Midbrain (tissue), 1 donor: Measurements from ENCODE around the gene MYO7A.

Experiments used
- DNase-seq: peaks from one replicate; lab custom pipeline; 2025; lab: John Stamatoyannopoulos, UW

Gene MYO7A

DNA sequence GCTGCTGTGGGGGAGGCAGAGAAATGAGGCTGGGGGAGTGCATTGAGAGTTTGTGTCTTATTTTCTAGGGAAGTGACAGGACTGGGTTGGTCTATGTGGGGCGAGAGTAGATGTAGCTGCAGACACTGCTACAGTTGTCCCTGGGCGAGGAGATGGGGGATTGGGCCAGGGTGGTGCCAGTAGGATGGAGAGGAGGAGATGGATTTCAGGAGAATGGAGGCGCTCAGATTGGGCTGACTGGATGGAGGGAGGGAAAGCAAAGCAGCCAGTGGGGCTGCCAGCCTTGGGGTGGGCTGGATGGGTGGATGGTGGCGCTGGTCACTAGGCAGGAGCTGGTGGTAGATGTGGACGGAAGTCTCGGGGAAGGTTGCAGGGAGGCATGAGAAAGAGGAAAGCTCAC lies 16.1 kb upstream of the MYO7A start:
- no peak for DNase-seq

GRCh38 chr11:77112641-77113381 lies 15.2 kb upstream of the MYO7A start:
- no peak for DNase-seq

GRCh38 chr11:77113382-77114088 lies 14.5 kb upstream of the MYO7A start:
- DNase-seq, result no peak

- DNase-seq, result no peak
These were observed 14.0 kb upstream of the MYO7A start for GRCh38 chr11:77114089-77114463.

DNA sequence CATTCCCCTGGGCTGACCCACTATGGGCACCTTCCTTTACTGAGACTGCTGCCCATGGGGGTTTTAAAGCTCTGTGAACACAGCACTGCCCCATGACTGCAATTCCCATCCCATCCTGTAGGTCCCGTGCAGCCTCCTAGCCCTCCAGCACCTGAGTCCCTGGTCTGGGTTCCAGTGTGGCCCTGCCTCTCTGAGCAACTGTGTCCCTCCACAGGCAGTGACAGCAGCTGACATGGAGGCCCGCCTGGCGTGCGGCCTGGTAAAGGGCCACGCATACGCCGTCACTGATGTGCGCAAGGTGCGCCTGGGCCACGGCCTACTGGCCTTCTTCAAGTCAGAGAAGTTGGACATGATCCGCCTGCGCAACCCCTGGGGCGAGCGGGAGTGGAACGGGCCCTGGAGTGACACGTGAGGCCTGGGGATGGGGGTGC lies 12.8 kb upstream of the MYO7A start:
- DNase-seq, result no peak

DNA sequence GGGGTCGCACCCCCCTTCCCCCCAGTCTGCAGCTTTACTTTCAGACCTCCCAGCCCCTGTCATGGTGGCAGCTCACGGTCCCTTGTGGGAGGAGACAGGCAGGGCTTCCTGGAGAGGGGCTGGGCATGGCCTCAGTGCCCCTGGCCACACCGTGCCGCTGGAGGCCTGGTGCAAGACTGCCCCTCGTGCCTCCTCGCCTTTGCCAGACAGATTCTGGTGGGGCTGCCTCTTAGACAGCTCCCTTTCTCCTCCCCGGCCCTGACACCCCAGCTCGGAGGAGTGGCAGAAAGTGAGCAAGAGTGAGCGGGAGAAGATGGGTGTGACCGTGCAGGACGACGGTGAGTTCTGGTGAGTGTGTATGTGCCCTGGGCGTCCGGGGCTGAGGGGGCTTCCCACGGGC lies 12.1 kb upstream of the MYO7A start:
- DNase-seq, result no peak

DNA sequence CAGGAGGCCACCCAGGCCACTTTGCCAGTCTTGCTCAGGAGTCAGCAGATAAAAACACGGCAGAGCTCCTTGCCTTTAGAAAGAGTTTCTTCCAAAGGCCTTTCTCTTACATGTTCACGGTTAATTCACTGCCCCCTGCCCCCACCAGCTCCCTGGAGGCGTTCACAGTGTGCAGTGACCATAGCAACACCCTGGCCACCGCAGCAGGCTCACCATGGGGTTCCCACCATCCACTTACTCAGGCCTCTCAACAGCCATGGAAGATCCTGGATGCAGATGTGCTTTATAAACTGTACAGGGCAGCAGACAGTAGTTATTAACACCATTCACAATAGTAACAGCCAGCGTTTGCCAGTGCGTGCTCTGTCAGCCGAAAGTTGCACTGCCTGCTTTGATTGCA lies 10.6 kb upstream of the MYO7A start:
- no peak for DNase-seq

DNA sequence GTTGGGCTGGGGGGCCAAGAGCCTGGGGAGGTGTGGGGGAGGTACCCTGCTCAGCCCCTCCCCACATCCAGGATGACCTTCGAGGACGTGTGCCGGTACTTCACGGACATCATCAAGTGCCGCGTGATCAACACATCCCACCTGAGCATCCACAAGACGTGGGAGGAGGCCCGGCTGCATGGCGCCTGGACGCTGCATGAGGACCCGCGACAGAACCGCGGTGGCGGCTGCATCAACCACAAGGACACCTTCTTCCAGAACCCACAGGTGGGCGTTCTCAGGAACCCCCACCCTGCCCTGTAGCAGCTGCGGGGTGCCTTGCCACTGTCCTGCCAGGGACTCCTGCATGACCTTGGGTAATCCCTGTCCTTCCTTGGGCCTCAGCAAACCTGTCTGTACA lies 10.0 kb upstream of the MYO7A start:
- DNase-seq, result no peak

DNA sequence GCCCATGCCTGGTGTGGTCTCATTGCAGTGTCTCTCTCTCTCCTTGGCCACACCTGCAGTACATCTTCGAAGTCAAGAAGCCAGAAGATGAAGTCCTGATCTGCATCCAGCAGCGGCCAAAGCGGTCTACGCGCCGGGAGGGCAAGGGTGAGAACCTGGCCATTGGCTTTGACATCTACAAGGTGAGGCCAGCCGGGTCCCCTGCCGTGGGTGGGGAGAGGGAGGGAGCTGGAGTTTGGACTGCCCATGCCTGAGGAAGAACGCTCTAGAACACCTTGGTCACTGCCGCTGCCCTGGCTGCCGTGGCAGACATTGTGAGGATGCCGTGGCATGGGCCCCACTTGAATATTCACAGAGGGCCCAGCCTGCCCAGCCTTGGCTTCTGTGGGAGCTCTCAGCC lies 9.1 kb upstream of the MYO7A start:
- no peak for DNase-seq

DNA sequence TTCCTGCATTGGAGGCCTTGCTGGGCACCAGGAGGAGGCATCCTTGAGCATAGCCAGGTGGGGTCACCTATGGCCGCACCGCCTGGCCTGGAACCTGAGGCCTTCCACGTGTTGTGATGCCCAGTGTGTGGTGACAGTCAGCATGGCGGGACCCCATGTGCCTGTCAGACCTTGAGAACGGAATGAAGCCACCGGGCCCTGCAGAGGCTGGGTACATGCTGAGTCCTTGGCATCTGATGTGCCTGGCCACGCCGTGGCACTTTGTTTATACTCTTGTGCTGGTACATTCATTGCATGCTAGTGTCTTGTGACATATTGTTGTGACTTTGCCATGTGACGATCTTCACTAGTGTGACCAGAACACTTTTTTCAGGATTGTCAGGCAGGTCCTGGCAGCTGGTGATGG lies 8.5 kb upstream of the MYO7A start:
- DNase-seq, result no peak

DNA sequence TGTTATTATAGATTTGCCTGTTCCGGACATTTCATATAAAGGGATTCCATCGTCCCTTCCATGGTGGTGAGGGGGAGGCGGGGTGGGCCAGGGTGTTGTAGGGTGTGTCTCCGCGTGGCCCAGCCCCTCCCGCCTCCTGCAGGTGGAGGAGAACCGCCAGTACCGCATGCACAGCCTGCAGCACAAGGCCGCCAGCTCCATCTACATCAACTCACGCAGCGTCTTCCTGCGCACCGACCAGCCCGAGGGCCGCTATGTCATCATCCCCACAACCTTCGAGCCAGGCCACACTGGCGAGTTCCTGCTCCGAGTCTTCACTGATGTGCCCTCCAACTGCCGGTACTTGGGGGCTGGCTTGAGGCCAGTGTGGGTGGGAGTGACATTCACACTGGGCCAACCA lies 7.5 kb upstream of the MYO7A start:
- no peak for DNase-seq

DNA sequence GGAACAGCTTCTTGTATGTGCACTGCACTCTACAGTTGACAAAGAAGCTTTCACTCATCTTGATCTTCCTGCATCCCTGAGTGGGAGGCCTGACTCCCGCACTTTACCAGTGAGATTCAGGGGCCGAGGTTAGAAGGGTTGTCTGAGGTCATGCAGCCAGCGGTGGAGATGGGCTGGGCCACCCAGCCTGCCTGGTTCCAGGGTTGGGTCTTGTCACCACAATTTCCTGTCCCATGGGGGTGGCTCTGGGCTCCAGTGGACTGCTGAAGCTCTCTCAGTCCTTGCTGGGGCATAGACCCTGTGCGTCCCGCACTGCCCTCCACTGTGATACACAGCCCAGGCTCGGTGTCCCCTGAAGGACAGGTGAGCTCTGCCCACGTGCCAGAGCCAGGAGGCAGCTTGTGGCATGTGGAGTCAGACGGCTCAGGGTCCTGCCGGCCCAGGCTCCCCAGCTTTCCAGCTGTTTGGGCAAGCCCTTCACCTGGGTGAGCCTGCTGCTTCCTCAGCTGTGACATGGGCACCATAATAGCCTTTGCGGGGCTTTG lies 6.9 kb upstream of the MYO7A start:
- no peak for DNase-seq

GRCh38 chr11:77121876-77122575 lies 6.0 kb upstream of the MYO7A start:
- DNase-seq, result no peak

GRCh38 chr11:77122576-77123212 lies 5.4 kb upstream of the MYO7A start:
- DNase-seq, result no peak

- DNase-seq, result no peak
These were observed 4.5 kb upstream of the MYO7A start for GRCh38 chr11:77123591-77123990.

- DNase-seq, result no peak
These were observed 4.0 kb upstream of the MYO7A start for GRCh38 chr11:77124041-77124440.

DNA sequence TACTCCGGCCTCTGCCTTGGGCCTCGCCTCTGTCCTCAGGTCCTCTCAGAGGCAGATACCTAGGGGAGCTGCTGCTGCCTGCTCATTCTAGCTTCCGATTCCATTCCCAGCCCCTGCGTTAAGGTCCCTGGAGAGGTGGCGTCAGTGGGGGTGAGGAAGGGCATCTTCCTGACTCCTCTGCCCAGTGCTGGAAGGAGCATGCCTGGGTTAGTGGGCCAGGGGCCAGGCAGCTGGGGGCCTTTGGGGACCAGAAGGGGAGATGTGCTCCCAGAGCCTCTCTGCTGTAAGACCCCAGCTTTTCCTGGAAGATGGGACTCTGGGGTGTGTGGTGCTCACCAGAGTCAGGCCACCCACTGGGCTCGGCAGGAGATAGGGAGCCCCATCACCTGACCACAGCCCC lies 3.6 kb upstream of the MYO7A start:
- no peak for DNase-seq

DNA sequence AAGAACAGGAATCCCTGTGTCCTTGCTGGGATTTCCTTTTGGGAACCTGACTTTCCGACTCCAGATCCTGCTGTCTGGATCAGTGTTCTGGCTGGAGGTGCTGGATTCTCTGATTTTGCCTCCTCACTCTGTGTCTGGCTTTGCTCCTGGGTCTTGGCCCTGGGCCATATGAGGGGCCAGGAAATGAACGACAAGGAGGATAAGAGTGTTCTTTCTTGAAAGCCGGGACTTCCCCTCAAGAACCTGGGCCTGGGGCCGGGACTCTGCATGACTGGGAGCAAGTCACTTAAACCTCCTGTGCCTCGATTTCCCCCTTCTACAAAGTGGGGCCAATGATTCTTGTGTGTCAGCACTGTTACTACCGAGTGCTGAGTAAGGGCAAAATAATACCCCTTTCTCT lies 2.9 kb upstream of the MYO7A start:
- DNase-seq, result no peak

- no peak for DNase-seq
These were observed 2.4 kb upstream of the MYO7A start for GRCh38 chr11:77125695-77126094.

- DNase-seq, result no peak
These were observed 1.8 kb upstream of the MYO7A start for GRCh38 chr11:77126156-77126775.

GRCh38 chr11:77126861-77127234 lies 1.2 kb upstream of the MYO7A start:
- no peak for DNase-seq
